VCaP (cell line): ENCODE measurements around the gene THBS3.

Experiments used
- H3K27ac ChIP-seq: fragments of 450-650 bp; 2 replicates; pipeline ENCODE4 v1.5.1; 2017
- TF ChIP-seq, protein P1 (sequence below): fragments of 450-650 bp; conservative IDR thresholded peaks from 2 replicates; pipeline ENCODE4 v1.5.1; 2017; ENCODE audit warnings: mild to moderate bottlenecking, moderate library complexity

Gene THBS3

DNA sequence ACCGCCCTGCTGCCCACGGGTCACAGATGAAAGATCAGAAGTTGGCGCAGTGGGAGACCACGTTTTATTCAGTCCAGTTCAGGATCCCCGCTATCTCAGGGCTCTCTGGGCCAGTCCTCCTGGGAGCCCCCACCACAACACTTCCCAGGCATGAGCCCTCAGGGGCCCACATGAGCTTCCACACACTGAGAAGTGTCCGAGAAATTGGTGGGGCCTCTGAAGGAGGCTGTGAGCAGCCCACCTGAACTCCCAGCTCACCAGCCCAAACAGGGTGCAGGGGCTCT lies 22.0 kb downstream of the THBS3 start:
- H3K27ac ChIP-seq: no peak overlapping the region
- TF ChIP-seq, protein P1, sequence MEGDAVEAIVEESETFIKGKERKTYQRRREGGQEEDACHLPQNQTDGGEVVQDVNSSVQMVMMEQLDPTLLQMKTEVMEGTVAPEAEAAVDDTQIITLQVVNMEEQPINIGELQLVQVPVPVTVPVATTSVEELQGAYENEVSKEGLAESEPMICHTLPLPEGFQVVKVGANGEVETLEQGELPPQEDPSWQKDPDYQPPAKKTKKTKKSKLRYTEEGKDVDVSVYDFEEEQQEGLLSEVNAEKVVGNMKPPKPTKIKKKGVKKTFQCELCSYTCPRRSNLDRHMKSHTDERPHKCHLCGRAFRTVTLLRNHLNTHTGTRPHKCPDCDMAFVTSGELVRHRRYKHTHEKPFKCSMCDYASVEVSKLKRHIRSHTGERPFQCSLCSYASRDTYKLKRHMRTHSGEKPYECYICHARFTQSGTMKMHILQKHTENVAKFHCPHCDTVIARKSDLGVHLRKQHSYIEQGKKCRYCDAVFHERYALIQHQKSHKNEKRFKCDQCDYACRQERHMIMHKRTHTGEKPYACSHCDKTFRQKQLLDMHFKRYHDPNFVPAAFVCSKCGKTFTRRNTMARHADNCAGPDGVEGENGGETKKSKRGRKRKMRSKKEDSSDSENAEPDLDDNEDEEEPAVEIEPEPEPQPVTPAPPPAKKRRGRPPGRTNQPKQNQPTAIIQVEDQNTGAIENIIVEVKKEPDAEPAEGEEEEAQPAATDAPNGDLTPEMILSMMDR: no peak

DNA sequence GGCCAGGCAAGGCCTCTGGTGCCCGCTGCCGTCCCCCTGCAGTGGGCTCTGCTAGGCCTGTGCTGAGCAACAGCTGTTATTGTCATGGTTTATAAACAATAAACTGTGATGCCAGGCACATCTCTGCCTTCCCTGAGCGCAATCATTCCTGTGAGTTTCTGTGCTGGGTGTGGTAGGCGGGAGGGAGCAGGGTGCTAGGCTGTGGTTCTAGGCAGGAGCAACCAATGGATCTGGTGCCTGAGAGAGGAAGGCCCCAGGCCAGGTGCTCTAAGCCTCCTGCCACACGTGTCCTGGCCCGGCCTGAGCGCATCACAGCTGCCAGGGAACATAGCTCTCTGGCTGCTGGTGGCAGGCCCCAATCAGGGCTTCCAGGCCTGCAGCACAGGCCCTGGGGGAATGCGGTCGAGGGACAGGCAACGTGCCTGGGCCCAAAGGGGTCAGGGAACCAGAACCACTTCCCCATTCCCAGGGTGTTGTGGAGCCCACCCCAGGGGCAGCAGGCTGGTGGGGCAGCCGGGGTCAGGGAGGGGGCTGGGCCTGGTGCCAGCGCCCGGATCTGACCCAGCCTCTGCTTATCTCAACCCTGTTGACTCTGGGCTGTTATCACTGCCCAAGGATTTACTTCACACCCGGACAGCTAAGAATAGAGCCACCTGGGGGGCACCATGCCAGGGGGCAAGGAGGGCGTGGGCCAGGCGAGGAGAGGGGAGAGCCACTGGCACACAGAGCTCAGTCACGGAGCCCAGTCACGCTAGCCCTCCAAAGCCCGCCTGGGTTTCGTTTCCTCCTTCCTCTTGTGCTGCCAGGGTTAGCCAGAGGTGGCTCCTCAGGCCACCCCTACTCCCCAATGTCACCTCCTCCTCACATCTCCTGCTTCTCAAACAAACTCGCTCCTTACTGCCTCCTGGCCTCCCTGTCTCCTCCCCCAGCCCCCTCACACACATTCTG lies 22.6 kb downstream of the THBS3 start:
- no peak overlapping the region for H3K27ac ChIP-seq
- TF ChIP-seq, protein P1: no peak

DNA sequence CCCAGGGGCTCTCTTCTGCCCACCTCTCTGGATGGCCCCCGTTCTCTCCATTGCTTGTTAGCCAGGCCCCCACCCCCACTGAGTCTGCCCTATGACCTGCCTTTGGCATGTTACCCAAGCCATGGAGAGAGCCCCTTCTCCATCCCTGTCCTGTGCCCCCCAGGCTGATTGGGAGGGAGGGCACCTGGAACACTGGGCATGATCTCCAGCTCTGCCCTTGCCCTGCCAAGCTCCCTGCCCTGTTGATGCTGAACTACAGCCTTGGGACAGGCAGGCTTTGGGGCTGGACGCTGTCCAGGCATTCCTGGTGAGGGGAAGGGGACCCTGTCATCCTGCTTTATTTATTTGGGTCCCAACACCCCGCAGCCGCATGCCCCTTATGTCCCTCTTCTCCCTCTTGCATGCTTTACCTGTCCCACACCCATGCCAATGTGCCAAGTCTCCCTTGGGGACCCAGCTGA lies 23.3 kb downstream of the THBS3 start:
- H3K27ac ChIP-seq: no peak overlapping the region
- TF ChIP-seq, protein P1: no peak

DNA sequence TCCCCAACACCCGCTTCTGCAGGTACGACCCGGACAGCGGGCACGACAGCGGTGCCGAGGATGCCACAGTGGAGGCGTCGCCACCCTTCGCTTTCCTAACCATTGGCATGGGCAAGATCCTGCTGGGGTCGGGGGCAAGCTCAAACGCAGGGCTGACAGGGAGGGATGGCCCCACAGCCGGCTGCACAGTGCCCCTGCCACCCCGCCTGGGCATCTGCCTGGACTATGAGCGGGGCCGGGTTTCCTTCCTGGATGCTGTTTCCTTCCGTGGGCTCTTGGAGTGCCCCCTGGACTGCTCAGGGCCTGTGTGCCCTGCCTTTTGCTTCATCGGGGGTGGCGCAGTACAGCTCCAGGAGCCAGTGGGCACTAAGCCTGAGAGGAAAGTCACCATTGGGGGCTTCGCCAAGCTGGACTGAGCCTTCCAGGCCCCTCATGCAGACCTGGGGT lies 23.9 kb downstream of the THBS3 start:
- H3K27ac ChIP-seq: no peak overlapping the region
- TF ChIP-seq, protein P1: no peak

DNA sequence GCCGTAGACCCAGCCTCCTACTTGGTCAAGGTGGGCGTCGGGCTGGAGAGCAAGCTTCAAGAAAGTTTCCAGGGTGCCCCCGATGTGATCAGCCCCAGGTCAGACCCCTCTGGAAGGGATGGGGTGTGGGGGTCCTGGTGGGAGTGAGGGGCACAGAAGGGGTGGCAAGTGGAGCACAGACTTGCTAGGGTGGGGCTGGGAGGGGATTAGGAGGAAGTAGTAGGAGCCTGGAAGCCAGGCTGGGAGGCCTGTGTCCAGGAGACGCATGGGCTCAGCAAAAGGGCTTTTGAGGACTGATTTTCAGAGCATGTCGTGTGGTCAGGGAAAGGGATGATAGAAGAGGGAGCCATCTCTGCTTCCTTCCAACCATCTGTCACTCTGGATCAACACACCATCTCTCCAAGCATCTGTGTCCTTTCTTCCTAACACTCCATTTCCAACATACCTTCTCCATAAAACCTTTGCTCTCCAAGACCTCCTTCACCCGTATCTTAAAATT lies 25.6 kb downstream of the THBS3 start:
- no peak overlapping the region for H3K27ac ChIP-seq
- TF ChIP-seq, protein P1: no peak

DNA sequence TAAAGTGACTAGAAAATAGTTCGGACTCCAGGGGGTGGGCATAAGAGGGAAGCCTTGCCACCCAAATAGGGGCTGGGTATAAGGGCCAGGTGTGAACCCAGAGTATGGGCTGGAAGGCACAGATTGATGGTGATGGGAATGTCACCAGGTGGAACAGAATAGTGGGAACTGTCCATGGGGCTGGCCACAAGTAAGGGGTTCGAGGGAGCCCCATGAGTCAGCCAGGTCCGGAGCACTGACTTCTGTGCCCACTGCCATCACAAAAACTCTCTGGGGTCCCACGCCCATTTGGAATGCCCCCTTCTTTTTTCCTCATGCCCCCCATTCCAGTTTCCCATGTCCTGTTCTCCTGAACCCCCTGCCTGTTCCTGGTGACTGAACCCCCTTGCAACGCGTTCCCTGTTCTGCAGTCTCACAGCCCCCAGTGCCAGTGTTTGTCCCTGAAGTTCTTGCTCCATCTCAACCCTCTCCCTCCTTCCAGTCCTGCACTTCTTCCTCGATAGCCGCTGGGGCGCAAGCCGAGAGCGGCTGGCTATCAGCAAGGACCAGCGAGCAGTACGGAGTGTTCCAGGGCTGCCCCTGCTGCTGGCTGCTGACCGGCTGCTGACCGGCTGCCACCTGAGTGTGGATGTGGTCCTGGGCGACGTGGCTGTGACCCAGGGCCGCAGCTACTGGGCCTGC lies 26.2 kb downstream of the THBS3 start:
- TF ChIP-seq, protein P1: no peak
- H3K27ac ChIP-seq: no peak overlapping the region
